K562 (cell line): Measurements from ENCODE around the gene SLC25A14. TPM values are rescaled to one million over a fixed set of nuclear protein-coding genes. Genes with fewer than 3 reads are reported as not detected.
A peak's percentile ranks its signal among the peaks of the same experiment; 100 is the strongest.

Experiments used
- E2F3 ChIP-seq: fragments of 250-450 bp; sonication (Bioruptor Pico); IDR thresholded peaks from 2 replicates; pipeline ENCODE4 v1.4.0; 2020; ENCODE audit warnings: mild to moderate bottlenecking
- ETV5 ChIP-seq: sonication (generic); formaldehyde crosslinking; IDR thresholded peaks from 2 replicates; pipeline ENCODE4 v1.4.0; 2020; ENCODE audit warnings: low read depth, mild to moderate bottlenecking, missing genetic modification reagents
- ILF3 ChIP-seq: fragments of 450-650 bp; IDR thresholded peaks from 2 replicates; pipeline ENCODE4 v1.6.1; 2018; ENCODE audit warnings: antibody characterized with exemption, mild to moderate bottlenecking, moderate library complexity, borderline replicate concordance
- LEF1 ChIP-seq: fragments of 450-650 bp; IDR thresholded peaks from 2 replicates; pipeline ENCODE4 v1.6.1; 2016; ENCODE audit warnings: mild to moderate bottlenecking
- SIRT6 ChIP-seq: IDR thresholded peaks from one replicate; pipeline ENCODE4 v1.6.1; 2012; ENCODE audit warnings: low read depth, mild to moderate bottlenecking, control low read depth, inconsistent platforms, low read length, moderate library complexity
- TBL1XR1 ChIP-seq, 2 experiments: IDR thresholded peaks; 2 replicates each; pipeline ENCODE4 v1.6.1; 2012; ENCODE audit warnings: improper control_type of control experiment in 2 of 2, low read length in 2 of 2, mild to moderate bottlenecking in 1 of 2
- polyA plus RNA-seq, 8 experiments: library from polyadenylated mRNA; depleted of rRNA in 4 of 8; stranded (reverse) in 5 of 8; unstranded in 3 of 8; fragments of >200 nt; fragmentation: Nextera tagmentation in 2 of 8; fragmentation: Illumina TruSeq in 1 of 8; extraction: Ambion mirVana in 2 of 8; extraction: Trizol in 1 of 8; gene quantifications; 2 replicates each; pipeline versions ENCODE4 v1.2.1 to v1.2.3, GENCODE V29; 2011 to 2014; ENCODE audit warnings: inconsistent platforms in 1 of 8, missing spikeins in 1 of 8
- total RNA-seq, 7 experiments: library from RNA; depleted of rRNA in 6 of 7; stranded (reverse); fragments of >200 nt in 6 of 7; fragmentation: Illumina TruSeq in 2 of 7; extraction: Trizol in 2 of 7; gene quantifications; 2 replicates each; pipeline versions ENCODE4 v1.2.1 to v1.2.3, GENCODE V29; 2011 to 2021; ENCODE audit warnings: low replicate concordance in 1 of 7
- TF ChIP-seq, protein P1 (sequence below): sonication (generic); formaldehyde crosslinking; IDR thresholded peaks from 2 replicates; pipeline ENCODE4 v1.8.1; 2023; ENCODE audit warnings: missing genetic modification reagents, mild to moderate bottlenecking, borderline replicate concordance
- TF ChIP-seq, protein P2 (sequence below): IDR thresholded peaks from 2 replicates; pipeline ENCODE4 v1.6.1; 2016; ENCODE audit warnings: missing genetic modification characterization, missing compliant biosample characterization
- TF ChIP-seq, protein P3 (sequence below), 2 experiments: fragments of 200-800 bp in 1 of 2; sonication (Bioruptor generic) in 1 of 2; sonication (generic) in 1 of 2; formaldehyde crosslinking in 1 of 2; IDR thresholded peaks in 1 of 2; conservative IDR thresholded peaks in 1 of 2; 2 replicates each; pipeline versions ENCODE4 v1.5.0 to v1.6.1; 2016 to 2020; ENCODE audit warnings: missing compliant biosample characterization in 1 of 2, missing genetic modification characterization in 1 of 2, missing genetic modification reagents in 1 of 2
- TF ChIP-seq, protein P4 (sequence below), 3 experiments: fragments of 200-800 bp in 1 of 3; sonication (Bioruptor generic) in 1 of 3; sonication (generic) in 1 of 3; formaldehyde crosslinking in 1 of 3; IDR thresholded peaks; 2 replicates each; pipeline versions ENCODE4 v1.6.1 to v1.8.0; 2016 to 2022; ENCODE audit warnings: mild to moderate bottlenecking in 2 of 3, missing compliant biosample characterization in 2 of 3, missing genetic modification characterization in 2 of 3, missing genetic modification reagents in 1 of 3
- TF ChIP-seq, protein P5 (sequence below): sonication (generic); formaldehyde crosslinking; IDR thresholded peaks from 2 replicates; pipeline ENCODE4 v1.8.0; 2022; ENCODE audit warnings: missing genetic modification reagents, mild to moderate bottlenecking, moderate library complexity, borderline replicate concordance
- TF ChIP-seq, protein P6 (sequence below), 2 experiments: IDR thresholded peaks; 2 replicates each; pipeline ENCODE4 v1.6.1; 2012; ENCODE audit warnings: improper control_type of control experiment in 2 of 2, low read depth in 2 of 2, low read length in 2 of 2, borderline replicate concordance in 1 of 2

Gene SLC25A14
- total and polyA plus RNA-seq, 9 of the 15 experiments (the other 6 are each of a cell fraction or from before 2014, with no cell fraction given), result 9.5 to 33.3 (median 15.8) TPM

DNA sequence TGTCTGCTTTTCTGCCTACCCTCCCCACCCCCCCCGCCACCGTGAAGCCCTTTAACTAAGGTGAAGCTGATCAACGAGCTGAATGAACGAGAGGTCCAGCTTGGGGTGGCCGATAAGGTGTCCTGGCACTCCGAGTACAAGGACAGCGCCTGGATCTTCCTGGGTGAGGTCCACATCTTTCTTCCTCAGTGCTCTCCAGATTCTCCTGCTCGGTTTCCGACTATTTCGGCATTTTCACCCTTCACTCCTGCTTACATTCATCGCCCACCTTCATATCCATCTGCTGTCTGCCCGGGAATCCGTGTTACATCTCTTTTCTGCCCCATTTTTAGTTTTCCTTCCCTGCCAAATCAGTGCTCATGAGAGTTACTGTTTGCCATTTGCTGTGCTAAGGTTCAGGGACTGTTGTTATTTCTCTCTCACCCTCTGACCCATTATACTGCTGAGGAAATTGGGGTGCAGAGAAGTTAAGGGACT, 62.5 kb downstream of the SLC25A14 start (continued):
- TF ChIP-seq, protein P1, sequence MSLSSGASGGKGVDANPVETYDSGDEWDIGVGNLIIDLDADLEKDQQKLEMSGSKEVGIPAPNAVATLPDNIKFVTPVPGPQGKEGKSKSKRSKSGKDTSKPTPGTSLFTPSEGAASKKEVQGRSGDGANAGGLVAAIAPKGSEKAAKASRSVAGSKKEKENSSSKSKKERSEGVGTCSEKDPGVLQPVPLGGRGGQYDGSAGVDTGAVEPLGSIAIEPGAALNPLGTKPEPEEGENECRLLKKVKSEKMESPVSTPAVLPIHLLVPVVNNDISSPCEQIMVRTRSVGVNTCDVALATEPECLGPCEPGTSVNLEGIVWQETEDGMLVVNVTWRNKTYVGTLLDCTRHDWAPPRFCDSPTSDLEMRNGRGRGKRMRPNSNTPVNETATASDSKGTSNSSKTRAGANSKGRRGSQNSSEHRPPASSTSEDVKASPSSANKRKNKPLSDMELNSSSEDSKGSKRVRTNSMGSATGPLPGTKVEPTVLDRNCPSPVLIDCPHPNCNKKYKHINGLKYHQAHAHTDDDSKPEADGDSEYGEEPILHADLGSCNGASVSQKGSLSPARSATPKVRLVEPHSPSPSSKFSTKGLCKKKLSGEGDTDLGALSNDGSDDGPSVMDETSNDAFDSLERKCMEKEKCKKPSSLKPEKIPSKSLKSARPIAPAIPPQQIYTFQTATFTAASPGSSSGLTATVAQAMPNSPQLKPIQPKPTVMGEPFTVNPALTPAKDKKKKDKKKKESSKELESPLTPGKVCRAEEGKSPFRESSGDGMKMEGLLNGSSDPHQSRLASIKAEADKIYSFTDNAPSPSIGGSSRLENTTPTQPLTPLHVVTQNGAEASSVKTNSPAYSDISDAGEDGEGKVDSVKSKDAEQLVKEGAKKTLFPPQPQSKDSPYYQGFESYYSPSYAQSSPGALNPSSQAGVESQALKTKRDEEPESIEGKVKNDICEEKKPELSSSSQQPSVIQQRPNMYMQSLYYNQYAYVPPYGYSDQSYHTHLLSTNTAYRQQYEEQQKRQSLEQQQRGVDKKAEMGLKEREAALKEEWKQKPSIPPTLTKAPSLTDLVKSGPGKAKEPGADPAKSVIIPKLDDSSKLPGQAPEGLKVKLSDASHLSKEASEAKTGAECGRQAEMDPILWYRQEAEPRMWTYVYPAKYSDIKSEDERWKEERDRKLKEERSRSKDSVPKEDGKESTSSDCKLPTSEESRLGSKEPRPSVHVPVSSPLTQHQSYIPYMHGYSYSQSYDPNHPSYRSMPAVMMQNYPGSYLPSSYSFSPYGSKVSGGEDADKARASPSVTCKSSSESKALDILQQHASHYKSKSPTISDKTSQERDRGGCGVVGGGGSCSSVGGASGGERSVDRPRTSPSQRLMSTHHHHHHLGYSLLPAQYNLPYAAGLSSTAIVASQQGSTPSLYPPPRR (CRISPR knock-in tag), result no peak
- TF ChIP-seq, protein P2, sequence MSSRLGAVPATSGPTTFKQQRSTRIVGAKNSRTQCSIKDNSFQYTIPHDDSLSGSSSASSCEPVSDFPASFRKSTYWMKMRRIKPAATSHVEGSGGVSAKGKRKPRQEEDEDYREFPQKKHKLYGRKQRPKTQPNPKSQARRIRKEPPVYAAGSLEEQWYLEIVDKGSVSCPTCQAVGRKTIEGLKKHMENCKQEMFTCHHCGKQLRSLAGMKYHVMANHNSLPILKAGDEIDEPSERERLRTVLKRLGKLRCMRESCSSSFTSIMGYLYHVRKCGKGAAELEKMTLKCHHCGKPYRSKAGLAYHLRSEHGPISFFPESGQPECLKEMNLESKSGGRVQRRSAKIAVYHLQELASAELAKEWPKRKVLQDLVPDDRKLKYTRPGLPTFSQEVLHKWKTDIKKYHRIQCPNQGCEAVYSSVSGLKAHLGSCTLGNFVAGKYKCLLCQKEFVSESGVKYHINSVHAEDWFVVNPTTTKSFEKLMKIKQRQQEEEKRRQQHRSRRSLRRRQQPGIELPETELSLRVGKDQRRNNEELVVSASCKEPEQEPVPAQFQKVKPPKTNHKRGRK (tag), result no peak
- TF ChIP-seq SIRT6 (no peak), ETV5 (CRISPR knock-in tag) (no peak), TBL1XR1 (IDR thresholded peaks at IDR 0.05; ENCODE audit: low read length in 2 of 2) (no peak), ILF3 (no peak), E2F3 (CRISPR knock-in tag) (no peak), LEF1 (no peak)
- TF ChIP-seq, protein P3, sequence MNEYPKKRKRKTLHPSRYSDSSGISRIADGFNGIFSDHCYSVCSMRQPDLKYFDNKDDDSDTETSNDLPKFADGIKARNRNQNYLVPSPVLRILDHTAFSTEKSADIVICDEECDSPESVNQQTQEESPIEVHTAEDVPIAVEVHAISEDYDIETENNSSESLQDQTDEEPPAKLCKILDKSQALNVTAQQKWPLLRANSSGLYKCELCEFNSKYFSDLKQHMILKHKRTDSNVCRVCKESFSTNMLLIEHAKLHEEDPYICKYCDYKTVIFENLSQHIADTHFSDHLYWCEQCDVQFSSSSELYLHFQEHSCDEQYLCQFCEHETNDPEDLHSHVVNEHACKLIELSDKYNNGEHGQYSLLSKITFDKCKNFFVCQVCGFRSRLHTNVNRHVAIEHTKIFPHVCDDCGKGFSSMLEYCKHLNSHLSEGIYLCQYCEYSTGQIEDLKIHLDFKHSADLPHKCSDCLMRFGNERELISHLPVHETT (CRISPR knock-in tag; conservative IDR thresholded peaks at IDR 0.05 in 1 of 2, IDR thresholded peaks at IDR 0.05 in 1 of 2), result no peak
- TF ChIP-seq, protein P4, sequence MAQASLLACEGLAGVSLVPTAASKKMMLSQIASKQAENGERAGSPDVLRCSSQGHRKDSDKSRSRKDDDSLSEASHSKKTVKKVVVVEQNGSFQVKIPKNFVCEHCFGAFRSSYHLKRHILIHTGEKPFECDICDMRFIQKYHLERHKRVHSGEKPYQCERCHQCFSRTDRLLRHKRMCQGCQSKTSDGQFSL (CRISPR knock-in tag; IDR thresholded peaks at IDR 0.05), result no peak
- TF ChIP-seq, protein P4 (tag; IDR thresholded peaks at IDR 0.05), result 0 out of 4 replicates have a peak, but pooled peaks of 1 of the 2 experiments have one; percentile 22
- TF ChIP-seq, protein P5, sequence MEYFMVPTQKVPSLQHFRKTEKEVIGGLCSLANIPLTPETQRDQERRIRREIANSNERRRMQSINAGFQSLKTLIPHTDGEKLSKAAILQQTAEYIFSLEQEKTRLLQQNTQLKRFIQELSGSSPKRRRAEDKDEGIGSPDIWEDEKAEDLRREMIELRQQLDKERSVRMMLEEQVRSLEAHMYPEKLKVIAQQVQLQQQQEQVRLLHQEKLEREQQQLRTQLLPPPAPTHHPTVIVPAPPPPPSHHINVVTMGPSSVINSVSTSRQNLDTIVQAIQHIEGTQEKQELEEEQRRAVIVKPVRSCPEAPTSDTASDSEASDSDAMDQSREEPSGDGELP (CRISPR knock-in tag), result 0 out of 2 replicates have a peak, but pooled peaks have one; percentile 2
- TF ChIP-seq, protein P6, sequence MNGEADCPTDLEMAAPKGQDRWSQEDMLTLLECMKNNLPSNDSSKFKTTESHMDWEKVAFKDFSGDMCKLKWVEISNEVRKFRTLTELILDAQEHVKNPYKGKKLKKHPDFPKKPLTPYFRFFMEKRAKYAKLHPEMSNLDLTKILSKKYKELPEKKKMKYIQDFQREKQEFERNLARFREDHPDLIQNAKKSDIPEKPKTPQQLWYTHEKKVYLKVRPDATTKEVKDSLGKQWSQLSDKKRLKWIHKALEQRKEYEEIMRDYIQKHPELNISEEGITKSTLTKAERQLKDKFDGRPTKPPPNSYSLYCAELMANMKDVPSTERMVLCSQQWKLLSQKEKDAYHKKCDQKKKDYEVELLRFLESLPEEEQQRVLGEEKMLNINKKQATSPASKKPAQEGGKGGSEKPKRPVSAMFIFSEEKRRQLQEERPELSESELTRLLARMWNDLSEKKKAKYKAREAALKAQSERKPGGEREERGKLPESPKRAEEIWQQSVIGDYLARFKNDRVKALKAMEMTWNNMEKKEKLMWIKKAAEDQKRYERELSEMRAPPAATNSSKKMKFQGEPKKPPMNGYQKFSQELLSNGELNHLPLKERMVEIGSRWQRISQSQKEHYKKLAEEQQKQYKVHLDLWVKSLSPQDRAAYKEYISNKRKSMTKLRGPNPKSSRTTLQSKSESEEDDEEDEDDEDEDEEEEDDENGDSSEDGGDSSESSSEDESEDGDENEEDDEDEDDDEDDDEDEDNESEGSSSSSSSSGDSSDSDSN (IDR thresholded peaks at IDR 0.05; ENCODE audit: borderline replicate concordance in 1 of 2, low read depth in 2 of 2, low read length in 2 of 2), result no peak
